ENCODE measurements around the gene CTXND1.
"Not testable (repeated sequence)": the region's sequence is repeated elsewhere in the genome, so short reads cannot be mapped to it uniquely, and the experiment has no call there.

CTXND1 gene

GRCh38 chr15:80252121-80252518 is at the start of gene CTXND1:
Gene CTXND1, minus strand, starts transcription at chr15:80252213. Its CDS starts 50,264 bp downstream, at chr15:80201949.
- no peak for DNase-seq (ENCODE audit: low read depth)

DNA sequence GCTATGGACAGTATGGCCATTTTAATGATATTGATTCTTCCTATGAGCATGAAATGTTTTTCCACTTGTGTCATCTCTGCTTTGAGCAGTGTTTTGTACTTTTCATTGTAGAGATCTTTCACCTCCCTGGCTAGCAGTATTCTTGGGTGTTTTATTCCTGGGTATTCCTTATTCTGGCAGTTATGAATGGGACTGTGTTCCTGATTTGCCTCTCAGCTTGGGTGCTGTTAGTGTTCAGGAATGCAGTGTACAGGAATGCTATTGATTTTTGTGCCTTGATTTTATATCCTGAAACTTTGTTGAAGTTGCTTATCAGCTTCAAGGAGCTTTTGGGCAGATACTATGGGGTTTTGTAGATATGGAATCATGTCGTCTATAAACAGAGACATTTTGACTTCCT is 49.5 kb upstream of the CTXND1 start:
- no peak for DNase-seq (ENCODE audit: low read depth)

- not testable (repeated sequence) for DNase-seq (ENCODE audit: low read depth)
These were observed 43.8 kb upstream of the CTXND1 start for GRCh38 chr15:80295777-80296176.

GRCh38 chr15:80292079-80292478 is 40.1 kb upstream of the CTXND1 start:
- DNase-seq (ENCODE audit: low read depth) = no peak

DNA sequence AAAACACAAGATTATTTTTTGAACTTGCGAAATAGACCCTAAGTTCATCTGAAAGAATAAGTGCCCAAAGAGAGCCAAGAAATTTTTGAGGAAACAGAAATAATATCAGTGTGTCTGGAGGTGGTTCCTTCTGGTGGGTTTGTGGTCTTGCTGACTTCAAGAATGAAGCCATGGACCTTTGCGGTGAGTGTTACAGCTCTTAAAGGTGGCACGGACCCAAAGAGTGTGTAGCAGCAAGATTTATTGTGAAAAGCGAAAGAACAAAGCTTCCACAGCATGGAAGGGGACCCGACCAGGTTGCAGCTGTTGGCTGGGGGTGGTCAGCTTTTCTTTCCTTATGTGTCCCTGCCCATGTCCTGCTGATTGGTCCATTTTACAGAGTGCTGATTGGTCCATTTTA is 38.9 kb upstream of the CTXND1 start:
- DNase-seq (ENCODE audit: low read depth) = not testable (repeated sequence)

- no peak for DNase-seq (ENCODE audit: low read depth)
These were observed 37.8 kb upstream of the CTXND1 start for GRCh38 chr15:80289528-80290495.

- no peak for DNase-seq (ENCODE audit: low read depth)
These were observed 36.1 kb upstream of the CTXND1 start for GRCh38 chr15:80288131-80288530.

DNA sequence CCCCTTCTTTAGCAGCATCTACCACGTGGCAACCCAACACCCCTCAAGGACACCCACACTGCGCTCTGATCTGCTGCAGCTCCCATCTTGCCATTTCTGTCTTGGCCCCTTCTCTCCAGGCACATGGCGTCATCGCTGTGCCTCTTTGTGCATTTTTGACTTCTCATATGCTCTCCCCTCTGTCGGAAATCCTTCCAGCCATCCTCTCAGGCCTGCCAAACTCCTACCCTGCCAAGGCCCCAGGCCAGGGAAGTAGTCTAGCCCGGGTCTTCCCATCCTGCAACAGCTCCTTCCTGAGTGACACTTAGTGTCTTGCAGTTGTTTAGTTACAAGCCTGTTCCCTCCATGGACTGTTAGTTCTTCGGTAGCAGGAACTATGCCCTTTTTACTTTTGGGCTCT is 34.0 kb upstream of the CTXND1 start:
- DNase-seq (ENCODE audit: low read depth) = no peak

GRCh38 chr15:80285379-80285778 is 33.4 kb upstream of the CTXND1 start:
- DNase-seq (ENCODE audit: low read depth) = no peak

DNA sequence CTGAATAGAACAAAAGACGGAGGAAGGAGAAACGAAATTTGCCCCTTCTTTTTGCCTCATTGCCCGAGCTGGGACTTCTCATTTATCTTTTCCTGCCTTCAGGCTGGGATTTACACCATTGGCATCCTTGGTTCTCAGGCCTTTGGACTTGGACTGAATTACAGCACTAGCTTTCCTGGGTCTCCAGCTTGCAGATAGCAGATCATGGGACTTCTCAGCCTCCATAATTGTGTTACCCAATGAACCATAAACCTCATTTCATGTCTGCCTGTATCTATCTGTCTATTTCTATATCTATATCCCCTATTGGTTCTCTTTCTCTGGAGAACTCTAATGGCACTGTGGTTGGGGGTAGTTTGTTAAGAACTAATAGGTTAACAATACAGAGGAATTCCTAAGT is 31.5 kb upstream of the CTXND1 start:
- DNase-seq (ENCODE audit: low read depth) = no peak

DNA sequence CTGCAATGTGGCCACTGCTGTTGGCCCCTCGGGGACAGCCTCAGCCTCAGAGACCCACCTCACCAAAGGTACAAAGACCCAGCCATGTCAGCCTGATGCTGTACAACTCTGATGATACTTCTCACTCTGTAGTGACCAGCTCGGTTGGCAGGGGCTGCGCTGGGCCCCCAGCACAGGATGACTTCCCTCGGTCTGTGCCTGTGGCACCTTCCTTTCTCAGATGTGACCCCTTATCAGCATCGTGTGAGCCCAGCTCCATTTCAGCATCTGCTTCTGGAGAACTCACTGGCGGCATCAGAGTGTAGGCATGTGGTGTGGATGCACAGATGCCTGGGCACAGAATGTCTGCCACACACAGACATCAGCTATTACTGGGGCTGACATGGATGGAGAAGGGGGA is 25.1 kb upstream of the CTXND1 start:
- DNase-seq (ENCODE audit: low read depth) = no peak

DNA sequence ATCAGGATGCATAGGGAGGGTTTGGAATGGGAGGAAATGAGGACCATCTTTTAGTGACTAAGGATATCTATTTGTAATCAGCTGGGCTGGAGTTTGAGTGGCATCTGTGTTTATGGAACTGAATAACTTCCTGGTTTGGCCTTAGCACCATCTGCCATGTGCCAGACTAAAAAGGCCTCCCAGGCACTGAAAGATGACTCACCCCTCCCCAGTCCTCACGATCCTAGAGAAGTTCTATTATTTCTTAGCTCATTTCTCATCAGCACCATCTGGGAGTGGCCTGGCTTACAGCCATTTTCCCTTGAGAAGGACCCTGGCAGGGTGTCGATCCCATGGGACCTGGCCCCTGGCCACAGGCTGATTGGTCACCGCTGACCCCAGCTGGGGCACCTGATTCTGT is 23.9 kb upstream of the CTXND1 start:
- peak; percentile 12 for DNase-seq (ENCODE audit: low read depth)

DNA sequence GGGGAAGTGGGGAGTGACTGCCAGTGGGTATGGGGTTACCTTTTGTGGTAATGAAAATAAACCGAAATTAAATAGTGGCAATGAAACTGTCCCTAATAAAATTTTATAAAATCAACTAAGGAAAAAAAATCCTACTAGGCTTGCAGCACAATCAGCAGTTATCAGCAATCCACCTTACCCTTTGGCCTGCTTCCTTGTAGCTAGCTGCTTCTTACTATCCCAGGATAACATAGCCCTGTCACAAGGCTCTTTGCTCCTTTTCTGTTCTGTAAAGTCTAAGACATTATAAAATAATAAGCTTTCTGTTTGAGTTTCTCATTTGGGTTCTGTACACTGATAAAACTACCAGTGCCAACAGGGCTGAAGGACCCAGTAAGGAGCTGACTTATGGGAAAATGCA is 23.0 kb upstream of the CTXND1 start:
- DNase-seq (ENCODE audit: low read depth) = no peak

DNA sequence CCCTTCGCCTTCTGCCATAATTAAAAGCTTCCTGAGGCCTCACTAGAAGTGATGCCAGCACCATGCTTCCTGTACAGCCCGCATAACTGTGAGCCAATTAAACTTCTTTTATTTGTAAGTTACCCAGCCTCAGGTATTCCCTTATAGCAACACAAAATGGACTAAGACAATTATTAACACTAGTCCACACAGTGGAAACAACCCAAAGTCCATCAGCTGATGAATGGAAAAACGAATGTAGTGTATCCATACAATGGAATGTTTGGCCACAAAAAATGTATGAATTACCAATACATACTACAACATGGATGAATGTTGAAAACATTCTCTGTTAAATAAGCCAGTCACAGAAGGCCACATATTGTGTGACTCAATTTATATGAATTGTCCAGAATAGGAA is 22.5 kb upstream of the CTXND1 start:
- DNase-seq (ENCODE audit: low read depth) = no peak

- DNase-seq (ENCODE audit: low read depth) = no peak
These were observed 21.0 kb upstream of the CTXND1 start for GRCh38 chr15:80272987-80273386.

DNA sequence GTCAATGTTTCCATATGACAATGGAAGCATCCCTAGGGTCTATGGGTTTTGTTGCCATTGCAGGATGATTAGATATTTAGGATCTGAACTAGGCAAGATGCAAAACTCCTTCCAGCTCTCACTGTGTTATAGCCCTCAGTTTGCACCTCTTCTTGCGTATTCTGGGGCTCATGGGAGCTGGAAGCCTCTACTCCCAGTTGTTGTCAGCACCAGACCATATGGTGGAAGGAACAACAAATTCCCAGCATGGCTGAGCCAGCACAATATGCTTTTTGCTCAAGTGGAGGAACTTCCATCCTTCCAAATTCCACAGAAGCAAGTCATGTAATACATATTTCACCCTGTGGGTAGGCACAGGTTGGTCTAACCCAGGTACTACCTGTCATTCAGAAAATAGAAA is 18.5 kb upstream of the CTXND1 start:
- no peak for DNase-seq (ENCODE audit: low read depth)

DNA sequence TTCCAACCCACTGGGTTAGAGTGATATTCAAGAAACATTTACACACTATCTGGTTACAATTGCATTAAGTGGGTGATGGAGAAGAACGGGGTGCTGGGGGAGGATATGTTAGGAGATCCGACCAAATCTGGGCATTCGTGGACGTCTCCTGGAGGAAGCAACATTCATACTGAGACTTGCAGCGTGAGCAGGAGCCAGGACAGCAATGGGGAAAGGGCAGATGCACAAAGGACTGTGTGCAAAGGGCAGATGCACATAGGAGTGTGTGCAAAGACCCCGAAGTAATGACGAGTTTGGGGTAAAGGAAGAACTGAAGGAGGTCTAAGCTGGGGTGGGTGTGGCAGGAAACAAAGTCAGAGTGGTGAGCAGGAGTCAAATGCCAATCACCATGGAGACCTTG is 16.1 kb upstream of the CTXND1 start:
- no peak for DNase-seq (ENCODE audit: low read depth)

GRCh38 chr15:80267658-80268057 is 15.6 kb upstream of the CTXND1 start:
- no peak for DNase-seq (ENCODE audit: low read depth)

DNA sequence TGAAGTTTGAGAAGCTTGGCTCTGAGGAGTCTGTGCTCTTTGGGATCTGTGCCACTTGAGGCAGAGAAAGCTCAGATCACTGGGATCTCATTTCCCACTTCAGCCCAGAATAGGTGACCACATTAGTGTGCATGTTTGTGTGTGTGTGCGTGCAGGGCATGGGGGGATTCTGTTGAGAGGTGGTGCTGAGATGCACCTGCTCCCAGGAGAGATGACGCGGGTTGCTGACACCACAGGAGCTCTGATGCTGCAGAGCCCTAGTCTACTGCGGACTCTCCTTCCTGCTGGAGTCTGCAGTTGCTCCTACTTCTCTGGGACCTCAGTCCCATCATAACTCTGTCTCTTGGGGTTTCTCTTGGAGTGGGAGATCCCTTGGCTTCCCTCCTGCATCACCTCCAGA is 14.7 kb upstream of the CTXND1 start:
- DNase-seq (ENCODE audit: low read depth) = no peak

GRCh38 chr15:80266113-80266512 is 14.1 kb upstream of the CTXND1 start:
- DNase-seq (ENCODE audit: low read depth) = no peak

GRCh38 chr15:80265021-80265420 is 13.0 kb upstream of the CTXND1 start:
- DNase-seq (ENCODE audit: low read depth) = no peak

GRCh38 chr15:80264031-80264430 is 12.0 kb upstream of the CTXND1 start:
- DNase-seq (ENCODE audit: low read depth) = no peak

GRCh38 chr15:80260551-80260950 is 8.5 kb upstream of the CTXND1 start:
- no peak for DNase-seq (ENCODE audit: low read depth)

DNA sequence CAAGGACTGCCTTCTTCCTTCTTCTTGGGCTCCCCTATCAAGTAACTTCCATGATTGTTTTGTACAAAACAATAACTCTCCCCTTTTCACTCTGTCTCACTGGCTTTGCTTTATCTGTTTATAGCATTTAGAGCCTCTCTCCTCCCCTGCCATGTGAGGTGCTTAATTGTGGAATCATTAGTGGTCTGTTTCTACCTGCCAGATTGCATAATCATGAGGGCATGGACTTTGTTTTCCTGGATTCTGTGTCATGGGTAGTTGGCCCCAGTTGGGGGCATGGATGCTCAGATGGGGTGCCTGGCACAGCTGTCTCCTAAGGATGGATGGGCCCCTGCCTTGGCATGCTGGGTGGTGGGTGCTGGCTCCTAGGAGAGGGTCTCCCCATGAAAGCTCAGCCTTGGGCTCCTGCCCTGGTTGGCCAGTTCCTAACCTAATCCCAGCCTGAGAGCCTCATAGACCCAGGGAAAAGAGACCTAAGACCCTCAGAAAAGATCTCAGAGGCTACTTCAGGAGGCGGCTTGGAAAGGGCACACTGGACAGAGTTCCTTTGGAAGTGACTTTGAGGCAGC is 8.0 kb upstream of the CTXND1 start:
- DNase-seq (ENCODE audit: low read depth) = no peak
